Nephron progenitor cell (in vitro differentiated cells): ENCODE data around the gene PLEKHA5.
"Not testable (repeated sequence)": the region's sequence is repeated elsewhere in the genome, so short reads cannot be mapped to it uniquely, and the experiment has no call there.

Source experiments
- DNase-seq: peaks from one replicate; pipeline ENCODE4 v3.0.0; 2021
- H3K27ac Mint-ChIP-seq: 2 replicates; pipeline ENCODE4 v1.8.0; 2021; ENCODE audit warnings: mild to moderate bottlenecking, moderate library complexity, mixed read lengths
- H3K27me3 Mint-ChIP-seq: 2 replicates; pipeline ENCODE4 v1.8.0; 2021; ENCODE audit warnings: mild to moderate bottlenecking, low read depth, mixed read lengths; ENCODE audit not compliant: poor library complexity
- H3K36me3 Mint-ChIP-seq: 2 replicates; pipeline ENCODE4 v1.8.0; 2021; ENCODE audit warnings: low read depth, mixed read lengths
- H3K4me1 Mint-ChIP-seq: 2 replicates; pipeline ENCODE4 v1.8.0; 2021; ENCODE audit warnings: mixed read lengths
- H3K4me3 Mint-ChIP-seq: 2 replicates; pipeline ENCODE4 v1.8.0; 2021; ENCODE audit warnings: mild to moderate bottlenecking, moderate library complexity, mixed read lengths
- H3K9me3 Mint-ChIP-seq: 2 replicates; pipeline ENCODE4 v1.8.0; 2021; ENCODE audit warnings: mild to moderate bottlenecking, moderate library complexity, mixed read lengths
- TF ChIP-seq, protein P1 (sequence below): fragments of 200-600 bp; sonication (generic); IDR thresholded peaks from 2 replicates; pipeline ENCODE4 v1.5.0; 2021; ENCODE audit warnings: antibody characterized with exemption

The PLEKHA5 gene

DNA sequence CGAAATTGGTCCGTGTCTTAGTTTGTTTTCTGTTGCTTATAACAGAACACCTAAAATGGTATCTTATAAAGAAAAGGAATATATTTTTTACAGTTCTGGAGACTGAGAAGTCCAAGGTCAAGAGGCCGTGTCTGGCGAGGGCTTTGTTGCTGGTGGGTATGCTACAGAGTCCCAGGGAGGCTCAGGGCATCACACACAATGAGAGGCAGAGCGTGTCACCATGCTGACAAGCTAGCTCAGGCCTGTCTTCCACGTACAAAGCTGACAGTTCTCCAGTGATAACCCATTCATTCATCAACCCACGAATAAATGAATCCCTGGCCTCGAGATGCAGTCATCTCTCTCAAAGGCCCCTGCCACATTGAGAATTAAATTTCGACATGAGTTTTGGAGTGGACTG lies 253.0 kb downstream of the PLEKHA5 start:
- TF ChIP-seq, protein P1, sequence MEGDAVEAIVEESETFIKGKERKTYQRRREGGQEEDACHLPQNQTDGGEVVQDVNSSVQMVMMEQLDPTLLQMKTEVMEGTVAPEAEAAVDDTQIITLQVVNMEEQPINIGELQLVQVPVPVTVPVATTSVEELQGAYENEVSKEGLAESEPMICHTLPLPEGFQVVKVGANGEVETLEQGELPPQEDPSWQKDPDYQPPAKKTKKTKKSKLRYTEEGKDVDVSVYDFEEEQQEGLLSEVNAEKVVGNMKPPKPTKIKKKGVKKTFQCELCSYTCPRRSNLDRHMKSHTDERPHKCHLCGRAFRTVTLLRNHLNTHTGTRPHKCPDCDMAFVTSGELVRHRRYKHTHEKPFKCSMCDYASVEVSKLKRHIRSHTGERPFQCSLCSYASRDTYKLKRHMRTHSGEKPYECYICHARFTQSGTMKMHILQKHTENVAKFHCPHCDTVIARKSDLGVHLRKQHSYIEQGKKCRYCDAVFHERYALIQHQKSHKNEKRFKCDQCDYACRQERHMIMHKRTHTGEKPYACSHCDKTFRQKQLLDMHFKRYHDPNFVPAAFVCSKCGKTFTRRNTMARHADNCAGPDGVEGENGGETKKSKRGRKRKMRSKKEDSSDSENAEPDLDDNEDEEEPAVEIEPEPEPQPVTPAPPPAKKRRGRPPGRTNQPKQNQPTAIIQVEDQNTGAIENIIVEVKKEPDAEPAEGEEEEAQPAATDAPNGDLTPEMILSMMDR = no peak
- H3K4me3 Mint-ChIP-seq = no peak overlapping the region
- peaks cover 22% of the 10 kb centered on the region for H3K36me3 Mint-ChIP-seq
- no peaks in the 10 kb centered on the region for H3K27me3 Mint-ChIP-seq
- no peaks in the 10 kb centered on the region for H3K4me1 Mint-ChIP-seq
- no peak overlapping the region for H3K27ac Mint-ChIP-seq
- H3K9me3 Mint-ChIP-seq = no peaks in the 10 kb centered on the region
- DNase-seq = no peak

GRCh38 chr12:19387161-19387560 lies 257.6 kb downstream of the PLEKHA5 start:
- H3K27me3 Mint-ChIP-seq = no peaks in the 10 kb centered on the region
- no peak overlapping the region for H3K4me3 Mint-ChIP-seq
- TF ChIP-seq, protein P1 = no peak
- no peak for DNase-seq
- H3K36me3 Mint-ChIP-seq = peaks cover 6% of the 10 kb centered on the region
- no peak overlapping the region for H3K27ac Mint-ChIP-seq
- H3K4me1 Mint-ChIP-seq = no peaks in the 10 kb centered on the region
- H3K9me3 Mint-ChIP-seq = no peaks in the 10 kb centered on the region

DNA sequence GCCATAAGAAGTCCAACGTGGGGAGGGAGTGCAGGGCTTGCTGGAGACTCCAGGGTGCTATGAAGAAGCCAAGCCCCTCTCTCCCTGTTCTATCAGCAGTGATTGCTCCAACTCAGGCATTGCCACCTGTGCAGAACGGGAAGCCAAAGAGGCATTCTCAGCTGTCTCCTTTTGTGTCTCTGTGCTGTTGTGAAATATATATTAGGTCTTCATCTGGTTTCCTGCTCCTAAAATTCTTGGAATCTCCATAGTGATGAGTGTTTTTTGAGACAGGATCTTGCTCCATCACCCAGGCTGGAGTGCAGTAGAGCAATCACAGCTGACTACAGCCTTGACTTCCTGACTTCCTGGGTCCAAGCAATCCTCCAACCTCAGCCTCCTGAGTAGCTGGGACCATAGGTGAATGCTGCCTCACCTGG lies 258.6 kb downstream of the PLEKHA5 start:
- Mint-ChIP-seq H3K9me3 (no peaks in the 10 kb centered on the region), H3K4me3 (no peak overlapping the region), H3K27me3 (no peaks in the 10 kb centered on the region), H3K27ac (no peak overlapping the region), H3K4me1 (no peaks in the 10 kb centered on the region), H3K36me3 (peaks cover 6% of the 10 kb centered on the region)
- no peak for DNase-seq
- TF ChIP-seq, protein P1 = no peak

GRCh38 chr12:19390051-19390598 lies 260.6 kb downstream of the PLEKHA5 start:
- TF ChIP-seq, protein P1 = no peak
- DNase-seq = no peak
- H3K27ac Mint-ChIP-seq = no peak overlapping the region
- no peaks in the 10 kb centered on the region for H3K27me3 Mint-ChIP-seq
- no peaks in the 10 kb centered on the region for H3K4me1 Mint-ChIP-seq
- peaks cover 4% of the 10 kb centered on the region for H3K36me3 Mint-ChIP-seq
- H3K9me3 Mint-ChIP-seq = no peaks in the 10 kb centered on the region
- H3K4me3 Mint-ChIP-seq = no peak overlapping the region

DNA sequence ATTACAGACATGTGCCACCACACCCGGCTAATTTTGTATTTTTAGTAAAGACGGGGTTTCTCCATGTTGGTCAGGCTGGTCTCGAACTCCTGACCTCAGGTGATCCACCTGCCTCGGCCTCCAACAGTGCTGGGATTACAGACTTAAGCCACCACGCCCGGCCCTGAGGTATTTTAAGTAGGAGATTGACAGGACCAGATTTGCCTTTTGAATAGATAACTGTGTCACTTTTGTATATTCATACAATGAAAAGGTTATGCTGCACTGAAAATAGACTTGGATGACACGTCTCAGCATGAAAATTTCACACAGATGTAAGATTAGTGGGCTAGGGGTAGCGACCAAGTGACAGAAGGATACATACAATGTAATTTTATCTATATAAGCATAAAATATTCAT lies 263.1 kb downstream of the PLEKHA5 start:
- not testable (repeated sequence) for DNase-seq, H3K4me3 Mint-ChIP-seq, H3K27me3 Mint-ChIP-seq, H3K4me1 Mint-ChIP-seq, H3K36me3 Mint-ChIP-seq, H3K27ac Mint-ChIP-seq, H3K9me3 Mint-ChIP-seq

DNA sequence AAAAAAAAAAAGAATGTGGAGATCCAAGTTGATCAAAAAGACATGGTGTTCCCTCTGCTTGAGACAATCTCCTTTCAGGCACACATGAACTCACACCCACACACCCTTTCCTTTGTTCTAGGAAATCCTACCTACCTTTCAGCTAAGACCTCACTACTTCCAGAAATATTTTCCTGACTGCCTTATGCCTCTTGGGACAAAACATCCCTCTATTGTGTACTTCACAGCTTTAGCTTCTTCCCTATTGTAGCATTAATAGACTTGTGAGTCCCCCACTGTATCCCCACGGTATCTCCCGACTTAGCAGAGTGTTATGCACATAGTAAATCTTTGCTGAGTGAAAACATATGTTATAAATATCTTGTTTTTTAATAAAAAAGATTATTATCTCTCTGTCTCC lies 264.9 kb downstream of the PLEKHA5 start:
- no peak for DNase-seq
- TF ChIP-seq, protein P1 = no peak
- Mint-ChIP-seq H3K4me3 (no peak overlapping the region), H3K27me3 (peaks cover 4% of the 10 kb centered on the region), H3K27ac (no peak overlapping the region), H3K9me3 (no peaks in the 10 kb centered on the region), H3K4me1 (no peaks in the 10 kb centered on the region), H3K36me3 (no peaks in the 10 kb centered on the region)
